ENCODE results near the gene AGRN. TPM values are rescaled to one million over a fixed set of nuclear protein-coding genes. Genes with fewer than 3 reads are reported as not detected.
"Not testable (repeated sequence)": the region's sequence is repeated elsewhere in the genome, so short reads cannot be mapped to it uniquely, and the experiment has no call there.

The AGRN gene
- total RNA-seq, 5 donors from 2014 or later (not counting 1 experiment from before 2014, with no cell fraction given), result 6.0 to 16.3 (median 9.9) TPM

DNA sequence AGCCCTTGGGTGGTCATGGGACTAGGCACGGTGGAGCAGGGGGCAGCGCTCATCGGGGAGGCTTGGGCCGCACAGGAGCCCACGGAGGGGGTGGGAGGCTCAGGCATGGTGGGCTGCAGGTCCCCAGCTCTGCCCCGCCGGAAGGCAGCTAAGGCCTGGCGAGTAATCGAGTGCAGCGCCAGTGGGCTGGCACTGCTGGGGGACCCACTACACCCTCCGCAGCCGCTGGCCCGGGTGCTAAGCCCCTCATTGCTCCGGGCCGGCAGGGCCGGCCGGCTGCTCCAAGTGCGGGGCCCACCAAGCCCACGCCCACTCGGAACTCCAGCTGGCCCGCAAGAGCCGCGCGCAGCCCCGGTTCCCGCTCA, 1.6 kb upstream of the AGRN start:
- H3K36me3 ChIP-seq (ENCODE audit: control insufficient read depth in 2 of 2, extremely low read depth in 1 of 2, insufficient read depth in 1 of 2, low read length in 1 of 2); H3K4me3 ChIP-seq (ENCODE audit: control insufficient read depth in 1 of 2, extremely low read depth in 1 of 2, low read length in 1 of 2); H3K27me3 Mint-ChIP-seq; H3K27ac Mint-ChIP-seq; H3K36me3 Mint-ChIP-seq; H3K9me3 Mint-ChIP-seq; ATAC-seq (replicated peaks in 1 of 4); H3K9me3 ChIP-seq; H3K4me3 Mint-ChIP-seq; H3K27ac ChIP-seq (ENCODE audit: low read length); DNase-seq: not testable (repeated sequence)
- H3K4me1 Mint-ChIP-seq, result peaks cover 18 to 40% (median 31%) of the 10 kb centered on the region in 3 donors
- ChIA-PET POLR2A (interaction anchor here in 1 of 2 donors (0.7 kb wide), 1 partner anchor 11 kb away, joined by 3 read pairs; no protein-coding TSS in a partner anchor), CTCF (interaction anchor here in 1 of 2 donors (1.5 kb wide), 1 partner anchor 16 kb away, joined by 7 read pairs; no protein-coding TSS in a partner anchor)
- Histone ChIP-seq H3K4me1 (ENCODE audit: control insufficient read depth in 1 of 2, extremely low read depth in 1 of 2, insufficient read depth in 2 of 2, low read length in 2 of 2) (peaks cover 9 to 58% of the 10 kb centered on the region in 2 experiments), H3K27me3 (replicated peaks in 1 of 2; ENCODE audit: control insufficient read depth in 2 of 2, extremely low read depth in 1 of 2, insufficient read depth in 2 of 2, low read length in 1 of 2) (peaks cover 0 to 33% of the 10 kb centered on the region in 2 experiments)
- 92% methylated on average over 24 of the region's 26 CpGs for WGBS (ENCODE audit: insufficient coverage)

DNA sequence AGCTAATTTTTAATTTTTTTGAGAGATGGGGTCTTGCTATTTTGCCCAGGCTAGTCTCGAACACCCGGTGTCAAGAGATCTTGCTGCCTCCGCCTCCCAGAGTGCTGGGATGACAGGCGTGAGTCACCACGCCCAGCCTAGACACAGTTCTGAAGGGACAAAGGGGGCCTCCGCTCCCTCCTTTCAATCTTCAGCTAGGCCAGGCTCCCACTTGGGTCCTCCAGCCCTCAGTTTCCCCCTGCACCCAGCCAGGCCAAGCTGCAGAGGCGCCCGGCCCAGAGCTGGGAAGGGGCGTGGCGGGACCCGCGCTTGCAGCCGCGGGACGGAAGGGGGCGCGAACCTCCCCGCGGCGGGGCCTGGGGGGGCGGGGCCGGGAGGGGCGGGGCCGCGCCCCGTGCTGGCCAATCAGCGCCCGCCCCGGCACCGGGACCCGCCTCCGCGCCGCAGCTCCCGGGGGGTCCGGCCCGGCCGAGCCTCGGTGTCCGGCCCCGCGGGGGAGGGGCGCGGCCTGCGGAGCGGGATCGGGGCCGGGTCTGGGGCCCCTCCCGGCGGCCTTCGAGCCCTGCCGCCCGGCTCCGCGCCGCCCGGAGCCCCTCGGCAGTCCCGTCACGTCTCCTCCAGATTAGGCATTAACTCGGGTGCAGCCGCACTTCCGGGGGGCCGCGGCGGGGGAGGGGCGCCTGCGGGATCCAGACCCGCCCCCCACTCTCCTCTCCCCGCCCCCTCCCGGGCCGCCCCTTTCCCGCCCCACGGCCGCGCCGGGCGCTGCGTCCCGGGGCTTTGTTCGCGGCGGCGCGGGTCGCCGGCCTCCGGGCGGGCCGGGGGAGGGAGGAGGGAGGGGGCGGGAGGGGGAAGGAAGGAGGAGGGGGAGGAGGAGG, 559 bp upstream of the AGRN start:
- POLR2A ChIA-PET, result interaction anchor here in 1 of 2 donors (0.6 kb wide), 2 partner anchors 21 to 1236 kb away, joined by 4 to 5 read pairs; no protein-coding TSS in a partner anchor
- DNase-seq, result peak; percentile 42 to 89 (median 71)

DNA sequence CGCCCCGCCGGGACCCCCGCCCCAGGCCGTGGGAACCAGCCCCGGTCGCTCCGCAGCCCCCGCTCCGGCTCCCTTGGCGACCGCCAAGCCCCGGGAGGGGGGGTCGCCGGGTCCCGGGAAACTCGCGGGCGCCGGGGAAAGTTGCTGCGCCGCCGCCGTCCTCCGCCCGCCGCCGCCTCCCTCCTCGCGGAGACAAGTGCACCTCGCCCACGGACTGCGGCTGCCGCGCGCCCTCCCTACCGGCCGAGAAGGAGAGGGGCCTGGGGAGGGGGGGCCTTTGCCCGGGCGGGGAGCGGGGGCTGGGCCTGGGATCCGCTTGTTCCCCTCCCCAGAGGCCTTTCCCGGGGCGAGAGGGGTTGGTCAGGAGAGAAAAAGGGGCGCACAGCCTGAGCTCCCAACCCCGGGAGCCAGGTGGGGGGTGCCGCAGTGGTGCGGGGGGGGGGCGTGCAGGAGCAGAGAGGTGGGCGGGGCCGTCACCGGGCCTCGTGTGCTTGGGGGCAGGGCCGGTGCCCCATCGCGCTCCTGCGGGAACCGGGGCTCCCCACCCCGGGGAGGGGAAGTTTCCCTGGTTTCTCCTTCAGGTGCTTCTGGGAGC, 592 bp downstream of the AGRN start:
- DNase-seq, result peak in 1 of 35 experiments; percentile 53
- 0% methylated on average over 11 of the region's 59 CpGs for WGBS (ENCODE audit: insufficient coverage)

More for the DNA sequence above, 559 bp upstream of the AGRN start:
- Mint-ChIP-seq H3K4me1 (peaks cover 8 to 29% (median 20%) of the 10 kb centered on the region in 3 donors), H3K4me3 (peak overlapping the region; percentile 55 to 62 (median 62)), H3K36me3 (no peaks in the 10 kb centered on the region), H3K27ac (peak overlapping the region in 1 of 2 donors; percentile 34), H3K9me3 (no peaks in the 10 kb centered on the region), H3K27me3 (no peaks in the 10 kb centered on the region)
- peaks cover 3 to 47% of the 10 kb centered on the region in 2 experiments for H3K4me1 ChIP-seq (ENCODE audit: control insufficient read depth in 1 of 2, extremely low read depth in 1 of 2, insufficient read depth in 2 of 2, low read length in 2 of 2)
- peaks cover 0 to 40% of the 10 kb centered on the region in 2 experiments for H3K27me3 ChIP-seq (replicated peaks in 1 of 2; ENCODE audit: control insufficient read depth in 2 of 2, extremely low read depth in 1 of 2, insufficient read depth in 2 of 2, low read length in 1 of 2)
- CTCF ChIA-PET, result interaction anchor here in 1 of 2 donors (1.5 kb wide), 1 partner anchor 17 kb away, joined by 7 read pairs; no protein-coding TSS in a partner anchor
- ATAC-seq (replicated peaks in 1 of 4), result peak; percentile 78 to 89 (median 82)
- H3K9me3 ChIP-seq, result no peaks in the 10 kb centered on the region
- peak overlapping the region in 1 of 2 donors; percentile 36 for H3K4me3 ChIP-seq (ENCODE audit: control insufficient read depth in 1 of 2, extremely low read depth in 1 of 2, low read length in 1 of 2)
- no peak overlapping the region for H3K27ac ChIP-seq (ENCODE audit: low read length)
- H3K36me3 ChIP-seq (ENCODE audit: control insufficient read depth in 2 of 2, extremely low read depth in 1 of 2, insufficient read depth in 1 of 2, low read length in 1 of 2), result no peaks in the 10 kb centered on the region
- 1% methylated on average over 61 of the region's 91 CpGs for WGBS (ENCODE audit: insufficient coverage)

DNA sequence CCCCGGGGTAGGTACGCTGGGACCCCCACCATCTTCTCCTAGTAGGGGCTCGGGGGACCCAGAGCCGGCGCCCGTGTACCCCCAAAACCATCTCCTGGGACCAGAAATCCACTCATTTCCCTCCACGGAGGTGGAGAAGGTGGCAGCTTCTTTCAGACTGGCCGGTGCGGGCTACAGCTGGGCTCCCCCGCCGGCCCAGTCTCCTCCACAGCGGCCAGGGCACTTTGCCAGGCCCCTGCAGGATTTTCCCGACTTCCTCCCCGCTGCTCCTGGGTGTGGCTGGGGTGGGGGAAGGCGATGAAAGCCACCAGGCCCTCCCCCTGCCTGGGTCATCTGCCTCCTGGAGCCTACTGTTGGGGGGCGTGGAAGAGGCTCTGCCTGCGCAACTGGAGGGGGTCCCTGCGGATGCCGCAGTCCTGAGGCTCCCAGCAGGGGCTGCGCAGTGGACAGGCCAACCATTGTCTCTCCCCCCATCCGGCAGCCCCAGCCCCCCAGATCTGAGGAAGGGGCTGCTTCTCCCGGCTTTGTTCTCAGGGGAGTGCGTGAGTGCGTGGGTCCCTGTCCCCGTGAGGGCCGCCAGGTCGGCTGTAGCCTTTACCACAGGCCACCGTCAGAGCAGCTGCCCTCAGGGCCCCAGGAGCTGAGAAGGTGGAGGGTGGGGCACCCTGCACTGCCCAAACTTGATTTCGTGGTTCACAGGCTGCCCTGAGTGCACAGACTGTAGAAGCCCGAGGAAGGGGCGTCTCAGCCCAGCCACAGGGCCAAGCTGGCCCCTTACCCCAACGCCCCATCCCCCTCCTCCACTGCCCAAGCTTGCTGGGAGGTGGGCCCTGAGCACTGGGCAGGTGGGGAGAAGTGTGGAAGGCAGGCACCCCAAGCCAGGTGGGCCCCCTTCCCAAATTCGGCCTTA, 1.3 kb downstream of the AGRN start:
- H3K36me3 ChIP-seq (ENCODE audit: control insufficient read depth in 2 of 2, extremely low read depth in 1 of 2, insufficient read depth in 1 of 2, low read length in 1 of 2), result no peaks in the 10 kb centered on the region
- Mint-ChIP-seq H3K9me3 (no peaks in the 10 kb centered on the region), H3K4me3 (peak overlapping the region; percentile 17 to 57 (median 57)), H3K27me3 (no peaks in the 10 kb centered on the region), H3K36me3 (no peaks in the 10 kb centered on the region), H3K27ac (no peak overlapping the region), H3K4me1 (peaks cover 4 to 21% (median 12%) of the 10 kb centered on the region in 3 donors)
- ChIA-PET CTCF (interaction anchor here in 1 of 2 donors (0.7 kb wide), 1 partner anchor 103 kb away, joined by 3 read pairs; no protein-coding TSS in a partner anchor), POLR2A (no interaction called here)
- WGBS (ENCODE audit: insufficient coverage), result 71% methylated on average over 13 of the region's 33 CpGs
- H3K27me3 ChIP-seq (replicated peaks in 1 of 2; ENCODE audit: control insufficient read depth in 2 of 2, extremely low read depth in 1 of 2, insufficient read depth in 2 of 2, low read length in 1 of 2), result peaks cover 0 to 51% of the 10 kb centered on the region in 2 experiments
- ATAC-seq (replicated peaks in 1 of 4) (no peak), DNase-seq (no peak)
- H3K4me1 ChIP-seq (ENCODE audit: control insufficient read depth in 1 of 2, extremely low read depth in 1 of 2, insufficient read depth in 2 of 2, low read length in 2 of 2), result peaks cover 0 to 35% of the 10 kb centered on the region in 2 experiments
- no peak overlapping the region for H3K27ac ChIP-seq (ENCODE audit: low read length)
- H3K4me3 ChIP-seq (ENCODE audit: control insufficient read depth in 1 of 2, extremely low read depth in 1 of 2, low read length in 1 of 2), result no peak overlapping the region
- H3K9me3 ChIP-seq, result no peaks in the 10 kb centered on the region

More for the DNA sequence above, 592 bp downstream of the AGRN start:
- H3K36me3 Mint-ChIP-seq, result no peaks in the 10 kb centered on the region
- no peak for ATAC-seq (replicated peaks in 1 of 4)
- Histone ChIP-seq H3K4me3 (ENCODE audit: control insufficient read depth in 1 of 2, extremely low read depth in 1 of 2, low read length in 1 of 2) (peak overlapping the region; percentile 12 to 62), H3K36me3 (ENCODE audit: control insufficient read depth in 2 of 2, extremely low read depth in 1 of 2, insufficient read depth in 1 of 2, low read length in 1 of 2) (no peaks in the 10 kb centered on the region), H3K4me1 (ENCODE audit: control insufficient read depth in 1 of 2, extremely low read depth in 1 of 2, insufficient read depth in 2 of 2, low read length in 2 of 2) (peaks cover 0 to 36% of the 10 kb centered on the region in 2 experiments), H3K27ac (ENCODE audit: low read length) (no peak overlapping the region), H3K9me3 (no peaks in the 10 kb centered on the region), H3K27me3 (replicated peaks in 1 of 2; ENCODE audit: control insufficient read depth in 2 of 2, extremely low read depth in 1 of 2, insufficient read depth in 2 of 2, low read length in 1 of 2) (peaks cover 0 to 47% of the 10 kb centered on the region in 2 experiments)
- no peak overlapping the region for H3K27ac Mint-ChIP-seq
- peaks cover 4 to 21% (median 12%) of the 10 kb centered on the region in 3 donors for H3K4me1 Mint-ChIP-seq
- no peaks in the 10 kb centered on the region for H3K9me3 Mint-ChIP-seq
- POLR2A ChIA-PET, result interaction anchor here in 1 of 2 donors (0.6 kb wide), 1 partner anchor 20 kb away, joined by 4 read pairs; no protein-coding TSS in a partner anchor
- peak overlapping the region in 2 of 3 donors; percentile 57 for H3K4me3 Mint-ChIP-seq
- no peaks in the 10 kb centered on the region for H3K27me3 Mint-ChIP-seq
- CTCF ChIA-PET, result interaction anchor here in 1 of 2 donors (0.6 to 0.7 kb wide), 2 partner anchors 13 to 104 kb away, joined by 3 to 4 read pairs; no protein-coding TSS in a partner anchor

DNA sequence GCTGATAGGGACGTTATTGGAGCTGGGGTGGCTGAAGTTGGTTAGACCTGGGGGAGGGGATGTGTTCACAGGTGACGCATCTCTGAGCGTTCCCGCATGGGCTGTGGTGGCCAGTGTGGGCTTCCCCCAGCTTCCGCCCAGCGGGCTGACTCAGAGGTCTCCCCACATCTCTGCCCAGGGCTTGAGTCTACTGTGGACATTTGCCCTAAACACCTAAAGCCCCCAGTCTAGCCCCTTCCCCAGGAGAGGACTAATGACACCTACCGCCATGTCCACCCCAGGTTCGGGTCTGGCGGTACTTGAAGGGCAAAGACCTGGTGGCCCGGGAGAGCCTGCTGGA, 2.0 kb downstream of the AGRN start:
- H3K36me3 Mint-ChIP-seq, result no peaks in the 10 kb centered on the region
- H3K9me3 Mint-ChIP-seq, result no peaks in the 10 kb centered on the region
- Histone ChIP-seq H3K27ac (ENCODE audit: low read length) (no peak overlapping the region), H3K4me1 (ENCODE audit: control insufficient read depth in 1 of 2, extremely low read depth in 1 of 2, insufficient read depth in 2 of 2, low read length in 2 of 2) (peaks cover 0 to 35% of the 10 kb centered on the region in 2 experiments), H3K4me3 (ENCODE audit: control insufficient read depth in 1 of 2, extremely low read depth in 1 of 2, low read length in 1 of 2) (no peak overlapping the region), H3K9me3 (no peaks in the 10 kb centered on the region), H3K27me3 (replicated peaks in 1 of 2; ENCODE audit: control insufficient read depth in 2 of 2, extremely low read depth in 1 of 2, insufficient read depth in 2 of 2, low read length in 1 of 2) (peaks cover 0 to 54% of the 10 kb centered on the region in 2 experiments), H3K36me3 (ENCODE audit: control insufficient read depth in 2 of 2, extremely low read depth in 1 of 2, insufficient read depth in 1 of 2, low read length in 1 of 2) (no peaks in the 10 kb centered on the region)
- no peak for ATAC-seq (replicated peaks in 1 of 4)
- H3K4me3 Mint-ChIP-seq, result peak overlapping the region in 1 of 3 donors; percentile 13
- ChIA-PET POLR2A (no interaction called here), CTCF (no interaction called here)
- no peaks in the 10 kb centered on the region for H3K27me3 Mint-ChIP-seq
- no peak overlapping the region for H3K27ac Mint-ChIP-seq
- no peak for DNase-seq
- WGBS (ENCODE audit: insufficient coverage), result 89% methylated on average over 3 of the region's 10 CpGs
- peaks cover 4 to 21% (median 12%) of the 10 kb centered on the region in 3 donors for H3K4me1 Mint-ChIP-seq
